HG03575 (cell line): ENCODE measurements around the gene DUSP18.
"Not testable (repeated sequence)": the region's sequence is repeated elsewhere in the genome, so short reads cannot be mapped to it uniquely, and the experiment has no call there.

Experiments
- ATAC-seq: cut with Tn5 transposase; IDR thresholded peaks from one replicate; pipeline ENCODE4 v1.9.1; 2021; ENCODE audit not compliant: unreplicated experiment, insufficient number of reproducible peaks, low FRiP score; ENCODE audit errors: extremely low read depth

Gene DUSP18

DNA sequence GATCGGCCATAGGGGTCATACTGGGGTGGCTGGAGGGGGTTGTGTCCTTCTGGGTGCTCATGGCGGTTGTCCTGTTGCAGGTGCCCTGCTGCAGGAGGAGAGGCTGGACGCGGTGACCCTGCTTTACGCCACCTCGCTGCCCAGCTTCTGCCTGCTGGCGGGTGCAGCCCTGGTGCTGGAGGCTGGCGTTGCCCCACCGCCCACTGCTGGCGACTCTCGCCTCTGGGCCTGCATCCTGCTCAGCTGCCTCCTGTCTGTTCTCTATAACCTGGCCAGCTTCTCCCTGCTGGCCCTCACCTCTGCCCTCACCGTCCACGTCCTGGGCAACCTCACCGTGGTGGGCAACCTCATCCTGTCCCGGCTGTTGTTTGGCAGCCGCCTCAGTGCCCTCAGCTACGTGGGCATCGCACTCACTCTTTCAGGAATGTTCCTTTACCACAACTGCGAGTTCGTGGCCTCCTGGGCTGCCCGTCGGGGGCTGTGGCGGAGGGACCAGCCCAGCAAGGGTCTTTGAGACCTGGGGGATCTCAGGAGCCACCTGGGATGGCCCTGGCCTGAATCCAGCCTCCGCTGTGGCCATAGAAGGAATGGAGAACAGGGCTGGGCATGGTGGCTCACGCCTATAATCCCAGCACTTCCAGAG lies 21.0 kb downstream of the DUSP18 start:
- ATAC-seq: no peak

DNA sequence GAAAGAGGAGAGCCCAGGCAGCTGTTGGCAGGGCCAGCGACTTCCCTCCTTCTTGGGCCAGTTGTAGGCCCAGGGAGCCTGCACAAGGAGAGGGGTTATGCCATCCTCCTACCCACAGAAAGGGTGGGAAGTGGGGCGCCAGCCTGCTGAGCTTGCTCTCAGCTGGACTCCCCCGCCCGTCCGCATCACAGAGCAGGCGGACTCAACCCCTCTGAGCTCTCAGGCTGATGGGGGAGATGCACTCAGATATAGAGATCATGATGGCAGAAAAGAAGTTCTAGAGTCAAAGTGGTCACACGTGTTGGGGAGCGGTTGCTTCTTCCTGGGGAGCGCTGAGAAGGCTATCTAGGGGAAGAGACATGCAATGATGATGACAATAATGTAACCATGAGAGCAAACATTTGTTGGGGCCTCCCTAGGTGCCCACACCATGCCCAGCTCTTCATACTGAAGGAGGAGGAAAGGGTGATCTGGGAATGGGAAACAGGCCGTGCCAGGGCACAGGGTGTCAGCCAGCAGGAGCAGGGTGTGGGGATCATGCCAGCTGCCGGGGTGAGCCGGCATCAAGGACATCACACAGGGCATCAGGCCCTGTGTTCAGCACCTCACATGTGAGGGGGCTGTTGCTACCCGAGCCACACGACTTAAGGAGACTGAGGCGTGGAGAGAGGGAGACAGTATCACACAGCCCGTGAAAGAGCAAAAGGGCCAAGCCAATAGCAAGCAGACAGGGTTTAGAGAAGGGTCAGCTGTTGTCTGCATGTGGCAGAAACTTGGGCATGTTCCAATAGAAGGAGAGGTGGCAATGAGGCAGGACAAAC lies 24.4 kb downstream of the DUSP18 start:
- no peak for ATAC-seq

DNA sequence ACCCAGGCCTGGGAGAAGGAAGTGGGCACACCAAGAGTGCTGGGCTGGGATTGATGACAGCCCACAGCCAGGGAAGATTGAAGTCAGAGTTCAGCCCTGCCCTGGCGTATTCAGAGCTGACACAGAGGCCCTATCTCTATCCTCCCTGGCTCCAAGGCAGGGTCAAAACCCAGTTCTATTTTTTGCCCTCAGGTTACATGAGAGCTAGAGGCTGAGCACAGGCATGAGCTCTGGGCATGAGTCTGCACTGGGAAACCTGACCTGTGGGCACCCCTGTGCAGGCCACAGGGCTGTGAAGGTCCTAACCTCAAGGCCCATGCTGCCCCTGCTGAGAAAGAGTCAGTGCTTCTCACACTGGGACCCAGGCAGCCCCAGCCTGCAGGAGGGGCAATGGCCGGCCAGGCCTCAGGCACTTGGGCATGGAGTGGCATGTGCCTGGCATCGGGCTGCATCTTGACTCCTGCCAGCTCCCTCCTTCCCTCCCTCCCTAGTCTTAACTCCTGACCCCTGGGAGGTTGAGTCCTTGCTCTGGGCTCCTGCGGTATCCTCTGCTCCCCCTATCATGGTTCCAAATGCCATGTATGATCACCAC lies 26.7 kb downstream of the DUSP18 start:
- no peak for ATAC-seq

DNA sequence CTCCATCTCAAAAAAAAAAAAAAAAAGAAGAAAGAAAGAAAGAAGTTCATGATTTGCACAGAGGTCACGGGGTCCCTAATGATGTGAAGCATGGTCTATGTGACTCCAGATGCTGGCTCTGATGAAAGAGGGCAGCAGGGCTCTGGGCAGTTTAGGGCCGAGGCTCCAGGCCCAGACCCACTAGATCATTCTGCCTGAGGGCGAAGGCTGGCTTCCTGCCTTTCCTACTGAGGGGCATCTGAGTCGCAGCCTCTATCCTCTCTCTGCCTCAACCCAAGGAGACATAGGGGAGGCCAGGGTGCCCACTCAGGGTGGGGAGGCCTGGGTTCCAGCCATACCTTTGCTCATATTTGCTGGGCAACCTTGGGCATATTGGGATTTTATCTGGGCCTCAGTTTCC lies 27.3 kb downstream of the DUSP18 start:
- ATAC-seq: no peak

DNA sequence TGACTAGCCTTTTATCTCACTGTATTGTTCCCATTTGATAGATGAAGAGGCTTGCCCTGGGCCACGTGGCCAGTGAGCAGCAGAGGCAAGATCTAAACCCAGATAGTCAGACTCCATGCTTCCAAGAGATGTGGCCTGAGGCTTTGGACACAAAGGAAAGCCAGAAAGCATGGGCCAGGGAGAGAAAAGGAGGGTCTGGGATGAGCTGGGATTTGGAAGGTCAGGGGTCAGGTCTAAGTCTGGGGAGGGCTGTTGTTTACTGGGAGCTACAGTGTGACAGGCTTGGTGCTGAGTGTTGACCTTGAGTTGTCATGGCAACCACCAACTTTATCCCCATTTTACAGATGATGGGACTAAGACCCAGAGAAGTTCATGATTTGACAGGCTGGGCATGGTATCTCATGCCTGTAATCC lies 30.0 kb downstream of the DUSP18 start:
- no peak for ATAC-seq

DNA sequence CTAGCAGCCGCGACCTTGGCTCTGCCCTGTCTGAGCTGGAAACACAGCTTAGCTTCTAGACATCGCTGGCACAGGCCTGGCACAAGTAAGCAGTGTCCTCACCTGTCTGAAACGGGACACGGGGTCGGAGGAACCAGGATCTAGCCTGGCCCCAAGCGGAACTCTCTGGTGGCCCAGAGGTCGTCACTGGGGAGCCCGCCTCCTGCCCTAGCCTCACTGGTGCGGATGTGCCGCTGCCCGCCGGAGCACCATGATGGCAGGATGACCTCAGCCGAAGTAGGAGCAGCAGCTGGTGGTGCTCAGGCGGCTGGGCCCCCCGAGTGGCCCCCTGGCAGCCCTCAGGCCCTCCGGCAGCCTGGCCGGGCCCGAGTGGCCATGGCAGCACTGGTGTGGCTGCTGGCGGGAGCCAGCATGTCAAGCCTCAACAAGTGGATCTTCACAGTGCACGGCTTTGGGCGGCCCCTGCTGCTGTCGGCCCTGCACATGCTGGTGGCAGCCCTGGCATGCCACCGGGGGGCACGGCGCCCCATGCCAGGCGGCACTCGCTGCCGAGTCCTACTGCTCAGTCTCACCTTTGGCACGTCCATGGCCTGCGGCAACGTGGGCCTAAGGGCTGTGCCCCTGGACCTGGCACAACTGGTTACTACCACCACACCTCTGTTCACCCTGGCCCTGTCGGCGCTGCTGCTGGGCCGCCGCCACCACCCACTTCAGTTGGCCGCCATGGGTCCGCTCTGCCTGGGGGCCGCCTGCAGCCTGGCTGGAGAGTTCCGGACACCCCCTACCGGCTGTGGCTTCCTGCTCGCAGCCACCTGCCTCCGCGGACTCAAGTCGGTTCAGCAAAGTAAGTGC lies 31.2 kb downstream of the DUSP18 start:
- no peak for ATAC-seq

DNA sequence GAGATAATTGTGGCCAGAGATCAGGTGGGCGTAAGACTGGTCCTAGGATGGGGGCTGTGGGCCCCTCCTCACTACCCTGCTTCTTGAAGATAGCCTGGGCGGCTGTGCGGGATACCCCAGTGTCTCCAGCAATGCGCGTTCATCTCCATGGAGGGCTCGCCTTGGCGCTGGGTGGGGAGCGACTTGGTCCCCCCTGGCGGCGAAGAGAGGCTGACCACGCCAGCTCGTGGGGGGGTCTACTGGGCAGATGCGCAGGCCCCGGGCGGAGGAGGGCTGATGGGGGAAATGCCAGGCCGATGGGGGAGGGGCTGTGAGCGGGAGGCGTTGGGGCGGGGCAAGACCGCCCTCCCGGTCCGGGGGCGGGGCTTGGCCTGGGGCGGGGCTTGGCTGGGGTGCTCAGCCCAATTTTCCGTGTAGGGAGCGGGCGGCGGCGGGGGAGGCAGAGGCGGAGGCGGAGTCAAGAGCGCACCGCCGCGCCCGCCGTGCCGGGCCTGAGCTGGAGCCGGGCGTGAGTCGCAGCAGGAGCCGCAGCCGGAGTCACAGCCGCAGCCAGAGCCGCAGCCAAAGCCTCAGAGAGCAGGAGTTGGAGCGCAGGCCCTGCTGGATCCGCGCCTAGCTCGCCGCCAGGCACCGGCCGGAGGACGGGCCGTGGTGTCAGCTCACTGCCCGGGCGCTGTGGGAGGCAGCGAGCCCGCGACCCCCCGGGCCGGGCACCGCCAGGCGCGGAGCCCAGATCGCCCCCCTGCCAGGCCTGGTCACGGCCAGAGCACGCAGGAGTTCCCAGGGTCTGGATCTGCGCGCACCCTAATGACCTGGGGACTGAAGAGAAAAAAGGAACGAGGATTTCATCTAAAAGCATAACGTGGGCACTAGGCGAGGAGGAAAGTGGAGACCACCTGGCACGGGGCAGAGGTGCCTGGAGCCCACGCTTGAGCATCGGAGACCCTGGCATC lies 32.1 kb downstream of the DUSP18 start, which contains the start of gene SLC35E4:
SLC35E4 (plus strand) TSS at position 509 of the 953 bp plus-strand sequence. CDS start 670 bp downstream, outside the sequence.
- ATAC-seq: no peak

DNA sequence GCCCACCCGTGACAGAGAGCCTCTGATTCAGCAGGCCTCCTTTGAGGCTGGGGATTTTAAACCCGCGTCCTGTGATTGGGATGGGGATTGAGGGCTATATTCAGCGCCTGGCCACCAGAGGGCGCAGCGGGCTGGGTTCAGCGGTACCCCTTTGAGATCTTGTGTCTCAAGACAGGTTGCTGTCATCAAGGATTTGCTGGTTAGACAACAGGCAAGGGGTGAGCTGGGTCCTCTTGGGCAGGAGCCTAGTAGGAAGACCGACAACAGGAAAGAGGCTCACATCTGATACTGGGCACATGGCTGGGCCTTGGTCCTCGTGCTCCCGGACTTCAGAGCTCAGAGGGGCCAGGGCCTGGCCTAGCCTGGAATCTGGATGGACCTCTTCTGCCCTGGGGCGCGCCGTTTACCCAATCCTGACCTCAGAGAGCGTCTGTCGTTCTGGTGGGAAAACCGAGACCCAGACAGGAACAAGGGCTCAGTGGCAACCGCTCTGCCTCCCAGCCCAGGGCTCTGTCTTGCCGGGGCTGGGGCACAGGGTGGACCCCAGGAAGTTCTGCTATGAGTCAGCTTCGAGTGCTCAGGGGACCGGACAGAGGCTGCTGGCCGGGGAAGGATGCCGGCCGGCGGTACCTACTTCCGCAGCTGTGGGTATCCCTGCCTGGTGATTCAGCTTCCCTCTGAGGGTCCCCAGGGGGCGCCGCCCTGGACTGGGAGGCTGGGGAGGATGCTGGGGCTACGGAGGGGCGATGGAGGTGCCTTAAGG lies 33.0 kb downstream of the DUSP18 start:
- no peak for ATAC-seq

DNA sequence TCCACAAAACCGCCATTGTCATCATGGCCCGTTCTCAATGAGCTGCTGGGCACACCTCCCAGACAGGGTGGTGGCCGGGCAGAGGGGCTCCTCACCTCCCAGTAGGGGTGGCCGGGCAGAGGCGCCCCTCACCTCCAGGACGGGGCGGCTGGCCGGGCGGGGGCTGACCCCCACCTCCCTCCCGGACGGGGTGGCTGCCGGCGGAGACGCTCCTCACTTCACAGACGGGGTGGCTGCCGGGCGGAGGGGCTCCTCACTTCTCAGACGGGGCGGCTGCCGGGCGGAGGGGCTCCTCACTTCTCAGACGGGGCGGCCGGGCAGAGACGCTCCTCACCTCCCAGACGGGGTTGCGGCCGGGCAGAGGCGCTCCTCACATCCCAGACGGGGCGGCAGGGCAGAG lies 36.2 kb downstream of the DUSP18 start:
- ATAC-seq: not testable (repeated sequence)

DNA sequence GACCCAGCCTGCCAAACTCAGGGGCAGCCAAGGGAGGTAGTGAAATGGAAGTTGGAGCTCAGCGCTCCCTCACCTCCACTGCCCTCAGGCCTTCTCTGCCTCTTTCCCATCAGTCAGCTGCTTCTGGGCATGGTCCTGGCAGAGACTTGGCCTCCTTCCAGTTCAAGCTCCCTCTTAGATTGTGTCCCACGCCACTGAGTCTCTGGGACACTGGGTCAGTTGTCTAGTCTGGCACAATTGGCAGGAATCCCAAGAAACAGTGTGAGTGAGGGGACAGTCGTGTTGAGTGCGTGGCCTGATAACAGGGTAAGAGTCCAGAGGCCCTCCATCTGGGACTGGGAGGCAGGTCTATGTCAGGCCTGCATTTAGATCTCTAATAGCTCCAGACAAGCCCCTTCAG lies 39.2 kb downstream of the DUSP18 start:
- no peak for ATAC-seq

DNA sequence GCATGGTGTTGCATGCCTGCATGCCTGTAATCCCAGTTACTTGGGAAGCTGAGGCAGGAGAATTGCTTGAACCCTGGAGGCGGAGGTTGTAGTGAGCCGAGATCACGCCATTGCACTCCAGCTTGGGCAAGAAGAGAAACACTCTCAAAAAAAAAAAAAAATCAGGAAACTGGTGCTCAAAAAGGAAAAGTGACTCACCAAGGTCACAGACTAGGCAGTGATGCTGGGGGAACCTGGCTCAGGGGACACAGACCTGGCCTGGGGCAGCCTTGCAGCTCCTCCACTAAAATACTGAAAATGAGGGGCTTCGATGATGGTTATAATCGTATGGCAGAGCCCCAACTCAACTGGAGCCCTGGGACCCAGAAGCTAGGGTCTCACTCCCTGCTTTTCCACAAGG lies 40.2 kb downstream of the DUSP18 start:
- no peak for ATAC-seq

DNA sequence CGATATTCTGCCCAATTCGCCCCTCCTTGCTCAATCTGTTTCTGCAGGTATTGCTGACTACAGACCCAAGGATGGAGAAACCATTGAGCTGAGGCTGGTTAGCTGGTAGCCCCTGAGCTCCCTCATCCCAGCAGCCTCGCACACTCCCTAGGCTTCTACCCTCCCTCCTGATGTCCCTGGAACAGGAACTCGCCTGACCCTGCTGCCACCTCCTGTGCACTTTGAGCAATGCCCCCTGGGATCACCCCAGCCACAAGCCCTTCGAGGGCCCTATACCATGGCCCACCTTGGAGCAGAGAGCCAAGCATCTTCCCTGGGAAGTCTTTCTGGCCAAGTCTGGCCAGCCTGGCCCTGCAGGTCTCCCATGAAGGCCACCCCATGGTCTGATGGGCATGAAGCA lies 41.3 kb downstream of the DUSP18 start:
- ATAC-seq: no peak

DNA sequence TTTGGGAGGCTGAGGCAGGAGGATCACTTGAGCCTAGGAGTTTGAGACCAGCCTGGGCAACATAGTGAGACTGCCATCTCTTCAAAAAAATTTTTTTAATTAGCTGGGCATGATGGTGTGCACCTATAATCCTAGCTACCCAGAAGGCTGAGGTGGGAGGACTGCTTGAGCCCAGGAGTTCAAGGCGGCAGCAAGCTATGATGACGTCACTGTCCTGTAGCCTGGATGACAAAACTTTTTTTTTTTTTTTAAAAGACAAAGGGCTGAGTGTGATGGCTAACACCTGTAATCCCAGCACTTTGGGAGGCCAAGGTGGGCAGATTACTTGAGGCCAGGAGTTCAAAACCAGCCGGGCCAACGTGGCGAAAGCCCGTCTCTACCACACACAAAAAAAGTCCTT lies 47.8 kb downstream of the DUSP18 start:
- ATAC-seq: not testable (repeated sequence)

DNA sequence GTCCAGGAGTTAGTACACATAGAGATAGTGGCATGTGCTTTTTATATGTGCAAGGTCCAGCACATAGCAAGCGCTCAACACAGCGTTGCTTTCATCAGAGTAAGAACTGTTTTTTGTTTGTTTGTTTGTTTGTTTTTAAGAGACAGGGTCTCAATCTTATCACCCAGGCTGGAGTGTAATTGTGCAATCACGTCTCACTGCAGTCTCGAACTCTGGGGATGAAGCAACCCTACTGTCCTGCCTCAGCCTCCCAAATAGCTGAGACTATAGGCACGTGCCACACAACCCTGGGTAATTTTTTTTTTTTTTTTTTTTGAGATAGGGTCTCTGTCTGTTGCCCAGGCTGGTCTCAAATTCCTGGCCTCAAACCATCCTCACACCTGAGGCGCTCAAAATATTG lies 49.9 kb downstream of the DUSP18 start:
- no peak for ATAC-seq

DNA sequence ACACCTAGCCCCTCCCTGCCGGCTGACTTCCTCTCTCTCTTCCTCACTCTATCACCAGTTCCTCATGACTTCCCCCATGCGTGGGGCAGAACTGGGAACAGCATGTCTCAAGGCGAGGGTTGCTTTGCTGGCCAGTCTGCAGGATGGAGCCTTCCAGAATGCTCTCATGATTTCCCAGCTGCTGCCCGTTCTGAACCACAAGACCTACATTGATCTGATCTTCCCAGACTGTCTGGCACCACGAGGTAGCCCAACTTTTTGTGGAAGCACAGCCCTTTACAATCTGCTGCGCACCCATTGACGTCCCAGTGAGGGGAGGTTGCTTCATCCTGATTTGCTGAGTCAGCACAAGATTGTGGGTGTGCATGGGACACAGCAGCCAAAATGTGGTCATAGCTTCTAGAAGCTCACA lies 52.1 kb downstream of the DUSP18 start:
- ATAC-seq: no peak

DNA sequence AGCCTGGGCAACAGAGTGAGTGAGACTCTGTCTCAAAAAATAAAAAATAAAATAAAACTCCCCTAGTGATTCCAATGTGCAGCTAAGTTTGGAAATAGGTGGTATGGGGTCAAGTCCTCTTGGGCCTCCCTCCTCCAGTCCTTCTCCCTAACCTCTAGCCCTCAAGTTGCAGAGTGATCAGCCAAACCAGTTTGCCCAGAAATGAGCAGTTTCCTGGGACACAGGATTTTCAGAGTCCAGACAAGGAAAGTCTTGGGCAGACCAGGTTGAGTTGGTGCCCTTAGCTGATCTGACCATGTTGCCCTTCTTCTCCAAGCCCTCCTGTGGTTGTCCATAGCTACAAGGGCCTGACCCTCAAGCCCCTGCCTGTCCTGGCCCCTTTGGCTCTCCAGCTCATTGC lies 52.8 kb downstream of the DUSP18 start:
- no peak for ATAC-seq

DNA sequence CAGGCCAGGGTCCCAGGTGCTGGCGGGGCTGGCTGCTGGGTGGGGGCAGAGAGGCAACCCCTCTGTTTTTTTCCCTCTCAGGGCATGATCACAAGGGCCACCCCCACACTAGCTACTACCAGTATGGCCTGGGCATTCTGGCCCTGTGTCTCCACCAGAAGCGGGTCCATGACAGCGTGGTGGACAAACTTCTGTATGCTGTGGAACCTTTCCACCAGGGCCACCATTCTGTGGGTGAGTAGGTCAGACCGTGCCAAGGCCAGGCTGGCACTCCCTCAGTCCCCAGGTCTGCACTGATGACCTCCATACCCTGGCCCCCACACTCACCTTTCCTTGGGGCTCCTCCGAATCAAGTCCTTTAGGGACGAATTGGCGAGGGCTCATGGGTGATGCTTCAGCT lies 53.4 kb downstream of the DUSP18 start:
- no peak for ATAC-seq

DNA sequence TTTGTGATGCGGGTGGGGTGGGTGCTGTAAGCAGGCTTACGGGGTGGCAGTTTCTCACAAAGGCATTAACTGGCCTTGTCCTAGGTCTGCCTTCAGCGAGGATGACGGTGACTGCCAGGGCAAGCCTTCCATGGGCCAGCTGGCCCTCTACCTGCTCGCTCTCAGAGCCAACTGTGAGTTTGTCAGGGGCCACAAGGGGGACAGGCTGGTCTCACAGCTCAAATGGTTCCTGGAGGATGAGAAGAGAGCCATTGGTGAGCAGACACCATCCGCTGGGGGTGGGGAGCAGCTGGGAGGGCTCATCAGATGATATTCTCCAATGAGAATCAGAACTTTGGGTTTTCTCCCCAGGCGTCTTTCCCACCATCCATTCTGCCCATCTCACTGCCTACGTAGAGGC lies 54.9 kb downstream of the DUSP18 start:
- no peak for ATAC-seq
